Lower lobe of right lung (tissue), 2 donors: ENCODE data around the gene CHMP2A. TPM values are rescaled to one million over a fixed set of nuclear protein-coding genes. Genes with fewer than 3 reads are reported as not detected.

Source experiments
- ATAC-seq, 2 donors: fragments of 200-7000 bp; cut with Tn5 transposase; one replicate each; pipeline ENCODE4 v1.9.1; 2020 to 2022; ENCODE audit warnings: mild to moderate bottlenecking in 2 of 2, moderate library complexity in 2 of 2
- DNase-seq: peaks from one replicate; pipeline ENCODE4 v3.0.0-alpha.2; 2020
- H3K27ac ChIP-seq: fragments of 200-600 bp; one replicate; pipeline ENCODE4 v1.8.0; 2022
- H3K27me3 ChIP-seq: fragments of 200-600 bp; one replicate; pipeline ENCODE4 v1.8.0; 2022; ENCODE audit warnings: low read depth
- H3K36me3 ChIP-seq: fragments of 200-600 bp; one replicate; pipeline ENCODE4 v1.8.0; 2022; ENCODE audit warnings: mild to moderate bottlenecking
- H3K4me1 ChIP-seq: fragments of 200-600 bp; one replicate; pipeline ENCODE4 v1.8.0; 2022
- H3K4me3 ChIP-seq: fragments of 200-600 bp; one replicate; pipeline ENCODE4 v1.8.0; 2022; ENCODE audit warnings: mild to moderate bottlenecking
- H3K9me3 ChIP-seq: fragments of 200-600 bp; one replicate; pipeline ENCODE4 v1.8.0; 2022
- intact Hi-C: fragments of 100-400 bp; cut with DNase I; formaldehyde crosslinking; loops from one replicate; pipeline ENCODE4 v1.11.0; 2022
- total RNA-seq: library from RNA; stranded (reverse); fragmentation: NEBNext Ultra II Directional; extraction: Animal tissue kit (Norgen Biotek cat#: 25700); gene quantifications from one replicate; pipeline ENCODE4 v1.2.1, GENCODE V29; 2021
- TF ChIP-seq, protein P1 (sequence below): fragments of 200-600 bp; IDR thresholded peaks from one replicate; pipeline ENCODE4 v1.8.0; 2022; ENCODE audit warnings: antibody characterized with exemption, mild to moderate bottlenecking
- donor health status: DM: no; HTN: yes; CAD: no; lungs with severe emphysema.

Gene CHMP2A
- total RNA-seq, 1 donor from 2014 or later, result 104 TPM

GRCh38 chr19:58548859-58549663 is 5.8 kb downstream of the CHMP2A start:
- H3K9me3 ChIP-seq, result no peaks in the 10 kb centered on the region
- H3K27ac ChIP-seq, result no peak overlapping the region
- ATAC-seq, result no peak
- intact Hi-C loops, result no loop called here
- H3K4me3 ChIP-seq, result no peak overlapping the region
- H3K4me1 ChIP-seq, result peaks cover 30% of the 10 kb centered on the region
- TF ChIP-seq, protein P1, sequence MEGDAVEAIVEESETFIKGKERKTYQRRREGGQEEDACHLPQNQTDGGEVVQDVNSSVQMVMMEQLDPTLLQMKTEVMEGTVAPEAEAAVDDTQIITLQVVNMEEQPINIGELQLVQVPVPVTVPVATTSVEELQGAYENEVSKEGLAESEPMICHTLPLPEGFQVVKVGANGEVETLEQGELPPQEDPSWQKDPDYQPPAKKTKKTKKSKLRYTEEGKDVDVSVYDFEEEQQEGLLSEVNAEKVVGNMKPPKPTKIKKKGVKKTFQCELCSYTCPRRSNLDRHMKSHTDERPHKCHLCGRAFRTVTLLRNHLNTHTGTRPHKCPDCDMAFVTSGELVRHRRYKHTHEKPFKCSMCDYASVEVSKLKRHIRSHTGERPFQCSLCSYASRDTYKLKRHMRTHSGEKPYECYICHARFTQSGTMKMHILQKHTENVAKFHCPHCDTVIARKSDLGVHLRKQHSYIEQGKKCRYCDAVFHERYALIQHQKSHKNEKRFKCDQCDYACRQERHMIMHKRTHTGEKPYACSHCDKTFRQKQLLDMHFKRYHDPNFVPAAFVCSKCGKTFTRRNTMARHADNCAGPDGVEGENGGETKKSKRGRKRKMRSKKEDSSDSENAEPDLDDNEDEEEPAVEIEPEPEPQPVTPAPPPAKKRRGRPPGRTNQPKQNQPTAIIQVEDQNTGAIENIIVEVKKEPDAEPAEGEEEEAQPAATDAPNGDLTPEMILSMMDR, result no peak
- no peak for DNase-seq
- peaks cover 84% of the 10 kb centered on the region for H3K36me3 ChIP-seq
- H3K27me3 ChIP-seq, result no peaks in the 10 kb centered on the region

- no peak for DNase-seq
- no peak for ATAC-seq
- TF ChIP-seq, protein P1, result no peak
- no peaks in the 10 kb centered on the region for H3K9me3 ChIP-seq
- intact Hi-C loops, result no loop called here
- H3K27ac ChIP-seq, result no peak overlapping the region
- H3K36me3 ChIP-seq, result peaks cover 72% of the 10 kb centered on the region
- H3K4me3 ChIP-seq, result no peak overlapping the region
- H3K27me3 ChIP-seq, result no peaks in the 10 kb centered on the region
- H3K4me1 ChIP-seq, result peaks cover 26% of the 10 kb centered on the region
Measured at GRCh38 chr19:58547323-58548312, 7.3 kb downstream of the CHMP2A start.

- H3K36me3 ChIP-seq, result peaks cover 56% of the 10 kb centered on the region
- intact Hi-C loops, result no loop called here
- no peaks in the 10 kb centered on the region for H3K9me3 ChIP-seq
- H3K4me3 ChIP-seq, result peak overlapping the region; percentile 79
- TF ChIP-seq, protein P1, result no peak
- ATAC-seq (no peak), DNase-seq (no peak)
- peaks cover 26% of the 10 kb centered on the region for H3K4me1 ChIP-seq
- H3K27ac ChIP-seq, result no peak overlapping the region
- no peaks in the 10 kb centered on the region for H3K27me3 ChIP-seq
Measured at GRCh38 chr19:58546019-58546530, 8.8 kb downstream of the CHMP2A start.

GRCh38 chr19:58545286-58546018 is 9.5 kb downstream of the CHMP2A start:
- peaks cover 50% of the 10 kb centered on the region for H3K36me3 ChIP-seq
- H3K4me3 ChIP-seq, result peak overlapping the region; percentile 79
- DNase-seq, result no peak
- TF ChIP-seq, protein P1, result no peak
- H3K9me3 ChIP-seq, result no peaks in the 10 kb centered on the region
- intact Hi-C loops, result no loop called here
- ATAC-seq, result no peak
- peaks cover 26% of the 10 kb centered on the region for H3K4me1 ChIP-seq
- no peaks in the 10 kb centered on the region for H3K27me3 ChIP-seq
- peak overlapping the region; percentile 44 for H3K27ac ChIP-seq
